CD4-positive, alpha-beta T cell treated with Interleukin-6 for 4 hours (primary cell): ENCODE data around the gene OGFRL1.

Source experiments
- DNase-seq: peaks from one replicate; pipeline ENCODE4 v3.0.0-alpha.2; 2020; ENCODE audit warnings: mixed read lengths

Gene OGFRL1

GRCh38 chr6:71287926-71288227 is 734 bp upstream of the OGFRL1 start:
- DNase-seq = no peak

GRCh38 chr6:71289039-71289801 is 609 bp downstream of the OGFRL1 start:
- peak; percentile 23 for DNase-seq

GRCh38 chr6:71289802-71290175 is 1.2 kb downstream of the OGFRL1 start:
- no peak for DNase-seq

GRCh38 chr6:71290611-71291010 is 2.0 kb downstream of the OGFRL1 start:
- no peak for DNase-seq

- DNase-seq = no peak
Observed at GRCh38 chr6:71292001-71292400, 3.4 kb downstream of the OGFRL1 start.

GRCh38 chr6:71294121-71294523 is 5.5 kb downstream of the OGFRL1 start:
- DNase-seq = no peak

- DNase-seq = no peak
Observed at GRCh38 chr6:71298459-71298858, 9.8 kb downstream of the OGFRL1 start.

GRCh38 chr6:71299541-71300470 is 11.2 kb downstream of the OGFRL1 start:
- DNase-seq = no peak

- no peak for DNase-seq
Observed at GRCh38 chr6:71300561-71301168, 12.1 kb downstream of the OGFRL1 start.

GRCh38 chr6:71301546-71301945 is 12.9 kb downstream of the OGFRL1 start:
- no peak for DNase-seq

GRCh38 chr6:71309656-71310055 is 21.0 kb downstream of the OGFRL1 start:
- DNase-seq = no peak

- no peak for DNase-seq
Observed at GRCh38 chr6:71310261-71310660, 21.6 kb downstream of the OGFRL1 start.

- DNase-seq = no peak
Observed at GRCh38 chr6:71312089-71312488, 23.5 kb downstream of the OGFRL1 start.

- DNase-seq = no peak
Observed at GRCh38 chr6:71317441-71317840, 28.8 kb downstream of the OGFRL1 start.

GRCh38 chr6:71320041-71320440 is 31.4 kb downstream of the OGFRL1 start:
- no peak for DNase-seq

GRCh38 chr6:71321314-71321713 is 32.7 kb downstream of the OGFRL1 start:
- DNase-seq = no peak

GRCh38 chr6:71324194-71324785 is 35.7 kb downstream of the OGFRL1 start:
- DNase-seq = no peak

- no peak for DNase-seq
Observed at GRCh38 chr6:71326611-71327010, 38.0 kb downstream of the OGFRL1 start.

- no peak for DNase-seq
Observed at GRCh38 chr6:71330501-71330900, 41.9 kb downstream of the OGFRL1 start.

- no peak for DNase-seq
Observed at GRCh38 chr6:71332012-71332411, 43.4 kb downstream of the OGFRL1 start.

GRCh38 chr6:71333050-71333449 is 44.4 kb downstream of the OGFRL1 start:
- DNase-seq = no peak

- DNase-seq = no peak
Observed at GRCh38 chr6:71333697-71334096, 45.1 kb downstream of the OGFRL1 start.

GRCh38 chr6:71334768-71335167 is 46.2 kb downstream of the OGFRL1 start:
- DNase-seq = no peak
